Activated CD8-positive, alpha-beta memory T cell treated with anti-CD3 and anti-CD28 coated beads, Interleukin-2, amount 50 U/mL, for 1 hour (primary cell): ENCODE results near the gene TUBGCP3.

ENCODE experiments used
- DNase-seq: peaks from one replicate; pipeline ENCODE4 v3.0.0-alpha.2; 2020; ENCODE audit errors: extremely low read depth

The TUBGCP3 gene

DNA sequence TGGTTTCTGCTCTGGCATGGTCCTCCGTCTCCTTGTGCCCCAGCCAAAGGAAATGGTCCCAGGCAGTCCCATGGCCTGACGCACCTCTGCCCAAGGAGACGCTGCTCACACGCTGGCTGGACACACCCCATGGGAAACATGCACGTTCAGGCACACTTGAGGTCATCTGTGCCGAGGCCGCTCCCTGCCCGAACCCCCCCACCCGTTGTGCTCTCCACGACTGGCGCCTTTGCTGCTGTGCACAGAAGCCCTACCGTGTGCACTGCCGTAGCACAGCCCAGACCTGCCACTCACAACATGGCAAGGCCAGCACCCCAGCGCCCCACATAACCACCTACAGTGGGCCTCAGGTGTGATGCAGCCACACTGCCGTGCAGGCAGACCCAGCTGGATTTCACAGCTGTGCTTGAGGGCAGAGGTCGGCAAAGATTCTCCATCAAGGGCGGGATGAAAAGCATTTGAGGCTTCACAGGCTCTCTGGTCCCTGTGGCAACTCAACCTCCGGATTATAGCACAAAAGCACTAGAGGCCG is 146.1 kb downstream of the TUBGCP3 start:
- DNase-seq: no peak

DNA sequence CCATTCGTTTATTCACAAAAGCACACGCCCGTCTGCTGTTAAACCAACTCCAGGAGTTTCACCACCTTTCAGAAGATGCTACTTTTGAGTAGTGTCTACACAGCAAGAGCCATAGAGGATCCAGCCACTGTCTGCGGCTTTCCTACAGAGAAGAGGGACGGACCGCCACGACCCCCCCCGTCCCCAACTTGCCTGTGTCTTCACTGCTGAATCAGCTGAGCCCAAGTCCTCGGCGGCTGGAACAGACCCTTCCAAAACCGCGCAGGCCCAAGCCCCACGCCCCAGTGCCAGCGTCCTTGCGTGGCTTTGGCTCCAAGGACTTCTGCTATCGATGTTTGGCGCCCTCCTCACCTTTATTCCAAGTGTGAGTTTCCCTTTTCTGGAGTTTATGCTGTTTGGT is 146.7 kb downstream of the TUBGCP3 start:
- no peak for DNase-seq

DNA sequence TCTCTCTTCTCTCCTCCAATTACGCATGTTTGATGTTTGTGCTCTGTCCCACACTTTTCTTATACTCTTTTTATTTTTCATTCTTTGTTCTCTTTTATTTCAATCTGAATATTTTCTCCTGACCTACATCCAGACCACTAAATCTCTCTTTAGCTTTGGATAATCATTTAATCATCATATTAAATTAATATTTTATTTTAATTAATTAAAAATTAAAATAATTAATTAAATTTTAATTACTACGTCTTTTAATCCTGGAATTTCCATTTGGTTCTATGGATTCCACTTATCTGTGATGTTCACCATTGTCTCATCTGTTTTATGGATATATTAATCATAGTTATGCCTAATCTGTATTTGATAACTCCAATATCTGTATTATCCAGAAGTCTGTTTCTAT is 149.4 kb downstream of the TUBGCP3 start:
- no peak for DNase-seq

DNA sequence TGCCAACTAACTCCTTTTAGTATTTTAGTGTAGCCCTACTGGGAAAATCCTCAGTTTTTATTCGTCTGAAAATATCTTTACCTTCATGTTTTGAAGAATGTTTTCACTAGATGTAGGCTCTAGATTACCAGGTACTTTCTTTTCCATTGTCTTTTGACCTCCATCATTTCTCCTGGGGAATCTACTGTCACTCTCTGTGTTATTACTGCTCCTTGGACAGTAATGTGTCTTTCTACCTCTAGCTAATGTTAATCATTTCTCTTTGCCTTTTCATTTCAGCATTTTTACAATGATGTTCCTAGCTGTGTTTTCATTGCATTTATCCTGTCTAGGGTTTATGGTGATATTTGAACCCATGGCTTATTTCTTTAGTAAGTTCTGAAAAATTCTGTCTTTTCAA is 149.9 kb downstream of the TUBGCP3 start:
- DNase-seq: no peak

DNA sequence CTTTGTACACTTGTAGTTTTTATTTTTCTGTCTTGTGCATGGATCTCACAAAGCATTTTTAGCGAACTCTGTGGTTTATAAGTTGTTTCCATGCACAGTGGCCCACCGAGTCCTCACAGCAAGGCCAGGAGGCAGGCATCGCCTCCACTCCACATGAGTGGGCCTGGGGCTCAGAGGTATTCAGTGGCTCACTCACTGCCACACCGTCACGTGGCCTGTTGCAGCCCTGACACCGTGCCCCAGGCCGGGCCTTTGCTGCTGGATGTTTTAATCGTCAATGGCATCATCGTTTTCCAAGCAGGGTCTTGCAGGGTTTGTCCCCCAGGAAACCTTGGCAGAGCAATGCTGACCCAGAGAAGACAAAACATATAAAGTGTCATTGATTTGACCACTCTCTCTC is 152.0 kb downstream of the TUBGCP3 start:
- DNase-seq: no peak
